ENCODE measurements around the gene IFT88. TPM values are rescaled to one million over a fixed set of nuclear protein-coding genes. Genes with fewer than 3 reads are reported as not detected.
A peak's percentile ranks its signal among the peaks of the same experiment; 100 is the strongest.

IFT88 gene
- total and polyA plus RNA-seq, 2 of the 8 experiments (the other 6 are each of a cell fraction or from before 2014, with no cell fraction given): 1.7 to 5.8 TPM

GRCh38 chr13:20623000-20623399, 56.0 kb downstream of the IFT88 start:
- Histone ChIP-seq H3K4me2 (ENCODE audit: insufficient read depth in 1 of 2, low read depth in 2 of 2, low read length in 2 of 2) (no peak overlapping the region), H4K8ac (ENCODE audit: extremely low read depth, insufficient read depth, low read length) (no peak overlapping the region), H3K79me1 (ENCODE audit: low read depth, low read length) (no peaks in the 10 kb centered on the region), H3K56ac (replicated peaks; ENCODE audit: insufficient read length, low read depth, low read length) (no peak overlapping the region), H3K27ac (ENCODE audit: low read depth, low read length) (no peak overlapping the region), H3K79me2 (ENCODE audit: control insufficient read depth in 1 of 2, insufficient read depth in 2 of 2, low read length in 2 of 2) (no peaks in the 10 kb centered on the region), H3K27me3 (replicated peaks in 1 of 4; ENCODE audit: control insufficient read depth in 3 of 4, extremely low read depth in 1 of 4, insufficient read depth in 3 of 4, low read length in 3 of 4) (no peaks in the 10 kb centered on the region), H4K5ac (ENCODE audit: insufficient read length, low read depth, low read length) (no peak overlapping the region), H2BK15ac (ENCODE audit: low read length) (no peak overlapping the region), H3K23ac (ENCODE audit: insufficient read length) (no peak overlapping the region), H2BK5ac (ENCODE audit: low read depth, low read length) (no peak overlapping the region), H3K14ac (ENCODE audit: insufficient read length) (no peak overlapping the region), H3K23me2 (ENCODE audit: low read depth, low read length) (no peaks in the 10 kb centered on the region), H3K36me3 (ENCODE audit: control insufficient read depth in 2 of 4, insufficient read depth in 4 of 4, low read length in 3 of 4) (no peaks in the 10 kb centered on the region), H3K4me1 (replicated peaks in 1 of 4; ENCODE audit: control insufficient read depth in 3 of 4, insufficient read depth in 4 of 4, low read length in 3 of 4) (no peaks in the 10 kb centered on the region), H4K20me1 (replicated peaks in 1 of 2; ENCODE audit: control insufficient read depth in 1 of 2, insufficient read depth in 2 of 2, low read length in 2 of 2) (no peaks in the 10 kb centered on the region), H3K4me3 (ENCODE audit: extremely low read depth in 1 of 4, insufficient read depth in 2 of 4, low read depth in 3 of 4, low read length in 4 of 4) (no peak overlapping the region), H4K91ac (replicated peaks; ENCODE audit: insufficient read length, low read length) (no peak overlapping the region), H2AK5ac (ENCODE audit: low read depth, low read length) (no peak overlapping the region), H3K9ac (replicated peaks in 1 of 4; ENCODE audit: extremely low read depth in 1 of 4, low read depth in 3 of 4, low read length in 3 of 4) (no peak overlapping the region), H3K9me3 (ENCODE audit: insufficient read depth in 2 of 2, low read depth in 1 of 2, low read length in 1 of 2) (peaks cover 5 to 6% of the 10 kb centered on the region in 2 experiments), H3K18ac (ENCODE audit: extremely low read depth, low read length) (no peak overlapping the region), H2BK20ac (ENCODE audit: low read length) (no peak overlapping the region), H3K4ac (replicated peaks; ENCODE audit: insufficient read length, low read depth, low read length) (no peak overlapping the region), H2BK12ac (ENCODE audit: low read depth, low read length) (no peak overlapping the region), H2BK120ac (replicated peaks; ENCODE audit: low read depth, low read length) (no peak overlapping the region), H2AFZ (ENCODE audit: low read length) (no peak overlapping the region)
- DNase-seq (ENCODE audit: low read depth in 1 of 2, low spot score in 2 of 2) (no peak), FAIRE-seq (no peak)
- TF ChIP-seq POLR2A (IDR thresholded peaks at IDR 0.05; ENCODE audit: control extremely low read depth in 1 of 2, low read depth in 2 of 2, low read length in 2 of 2) (no peak), KDM1A (IDR thresholded peaks at IDR 0.05; ENCODE audit: borderline replicate concordance, low read length) (0 out of 2 replicates have a peak, but pooled peaks have one; percentile 53)
- CTCF ChIA-PET (ENCODE audit: partially characterized antibody): no interaction called here
- 94% methylated on average over 3 of the region's 3 CpGs; no CpG with 5 or more reads in 1 of the 2 experiments for WGBS, 2 experiments (ENCODE audit: extremely low coverage in 1 of 2, insufficient coverage in 1 of 2, insufficient read length in 1 of 2, insufficient replicate concordance in 2 of 2, low coverage in 1 of 2, low lambda C conversion rate in 2 of 2, missing lambda C conversion rate in 1 of 2)
- POLR2A ChIA-PET (ENCODE audit: partially characterized antibody): no interaction called here

Measured in H1 (cell line).